Liver (tissue), 9 donors: ENCODE results near the gene E2F3. TPM values are rescaled to one million over a fixed set of nuclear protein-coding genes. Genes with fewer than 3 reads are reported as not detected.

Experiments
- DNase-seq: peaks from one replicate; pipeline ENCODE4 v3.0.0-alpha.2; 2017; ENCODE audit warnings: low spot score
- H3K27ac ChIP-seq, 2 donors: one replicate each; pipeline ENCODE4 v1.7.0; 2013; ENCODE audit warnings: inconsistent platforms in 2 of 2, low read length in 2 of 2, control low read depth in 1 of 2, low read depth in 1 of 2, mild to moderate bottlenecking in 1 of 2
- H3K27me3 ChIP-seq, 4 donors: one replicate each; pipeline versions ENCODE4 v1.6.1 to v1.7.0; 2013; ENCODE audit warnings: low read length in 3 of 4, inconsistent platforms in 1 of 4, mild to moderate bottlenecking in 1 of 4, moderate library complexity in 1 of 4; ENCODE audit not compliant: control insufficient read depth in 4 of 4, insufficient read depth in 4 of 4
- H3K36me3 ChIP-seq, 4 donors: one replicate each; pipeline versions ENCODE4 v1.6.1 to v1.7.0; 2013; ENCODE audit warnings: low read length in 3 of 4, mild to moderate bottlenecking in 3 of 4, low read depth in 1 of 4, moderate library complexity in 1 of 4; ENCODE audit not compliant: control insufficient read depth in 4 of 4, insufficient read depth in 3 of 4
- H3K4me1 ChIP-seq, 4 donors: one replicate each; pipeline versions ENCODE4 v1.6.1 to v1.7.0; 2013; ENCODE audit warnings: low read length in 3 of 4, mild to moderate bottlenecking in 3 of 4, moderate library complexity in 1 of 4; ENCODE audit not compliant: control insufficient read depth in 4 of 4, insufficient read depth in 4 of 4
- H3K4me3 ChIP-seq, 3 donors: one replicate each; pipeline versions ENCODE4 v1.6.1 to v1.7.0; 2013; ENCODE audit warnings: low read length in 3 of 3, control low read depth in 1 of 3, low read depth in 1 of 3, mild to moderate bottlenecking in 1 of 3
- H3K9ac ChIP-seq, 2 donors: one replicate each; pipeline ENCODE4 v1.7.0; 2013; ENCODE audit warnings: low read length in 2 of 2, mild to moderate bottlenecking in 2 of 2, moderate library complexity in 2 of 2, control low read depth in 1 of 2, low read depth in 1 of 2
- H3K9me3 ChIP-seq, 4 donors: one replicate each; pipeline versions ENCODE4 v1.6.1 to v1.7.0; 2013; ENCODE audit warnings: low read length in 3 of 4; ENCODE audit not compliant: control insufficient read depth in 4 of 4
- EGR1 ChIP-seq, 2 donors: IDR thresholded peaks; 2 replicates each; pipeline ENCODE4 v1.6.1; 2016 to 2018; ENCODE audit warnings: antibody characterized with exemption in 2 of 2, low read depth in 2 of 2
- FOXA1 ChIP-seq: IDR thresholded peaks from 2 replicates; pipeline ENCODE4 v1.6.1; 2016; ENCODE audit warnings: antibody characterized with exemption
- FOXA2 ChIP-seq: IDR thresholded peaks from 2 replicates; pipeline ENCODE4 v1.6.1; 2016; ENCODE audit warnings: antibody characterized with exemption
- GABPA ChIP-seq, 2 donors: IDR thresholded peaks in 1 of 2; conservative IDR thresholded peaks in 1 of 2; 2 replicates each; pipeline ENCODE4 v1.6.1; 2016; ENCODE audit warnings: antibody characterized with exemption in 2 of 2, mild to moderate bottlenecking in 1 of 2, moderate library complexity in 1 of 2
- HNF4A ChIP-seq, 2 donors: conservative IDR thresholded peaks; 2 replicates each; pipeline ENCODE4 v1.6.1; 2016; ENCODE audit warnings: antibody characterized with exemption in 2 of 2, mild to moderate bottlenecking in 2 of 2
- HNF4G ChIP-seq: IDR thresholded peaks from 2 replicates; pipeline ENCODE4 v1.6.1; 2016; ENCODE audit warnings: antibody characterized with exemption
- JUND ChIP-seq, 2 donors: IDR thresholded peaks; 2 replicates each; pipeline ENCODE4 v1.6.1; 2016; ENCODE audit warnings: antibody characterized with exemption in 2 of 2
- NR2F2 ChIP-seq: IDR thresholded peaks from 2 replicates; pipeline ENCODE4 v1.6.1; 2016; ENCODE audit warnings: antibody characterized with exemption
- RAD21 ChIP-seq, 2 donors: IDR thresholded peaks; 2 replicates each; pipeline ENCODE4 v1.6.1; 2016; ENCODE audit warnings: antibody characterized with exemption in 2 of 2, mild to moderate bottlenecking in 2 of 2
- RXRA ChIP-seq, 2 donors: IDR thresholded peaks; 2 replicates each; pipeline ENCODE4 v1.6.1; 2017 to 2018; ENCODE audit warnings: antibody characterized with exemption in 2 of 2, mild to moderate bottlenecking in 1 of 2
- SP1 ChIP-seq: IDR thresholded peaks from 2 replicates; pipeline ENCODE4 v1.6.1; 2018; ENCODE audit warnings: antibody characterized with exemption, mild to moderate bottlenecking
- TAF1 ChIP-seq: conservative IDR thresholded peaks from 2 replicates; pipeline ENCODE4 v1.6.1; 2016; ENCODE audit warnings: antibody characterized with exemption, mild to moderate bottlenecking
- YY1 ChIP-seq: IDR thresholded peaks from 2 replicates; pipeline ENCODE4 v1.6.1; 2016; ENCODE audit warnings: antibody characterized with exemption, mild to moderate bottlenecking
- WGBS: extraction: QIAGEN DNeasy Blood & Tissue Kit; methylation state at CpG from one replicate; pipeline ENCODE4 v1.1.7; 2013; 5-methylcytosine and 5-hydroxymethylcytosine counted together
- polyA plus RNA-seq, 2 donors: library from polyadenylated mRNA; stranded (reverse) in 1 of 2; unstranded in 1 of 2; fragments of 200-250 nt in 1 of 2; fragments of >200 nt in 1 of 2; fragmentation: Nextera tagmentation in 1 of 2; extraction: Ambion mirVana in 1 of 2; gene quantifications; one replicate each; pipeline versions ENCODE4 v1.2.1 to v1.2.3, GENCODE V29; 2013 to 2015
- total RNA-seq, 2 donors: library from RNA; depleted of rRNA; stranded (reverse); fragments of >200 nt; gene quantifications; one replicate each; pipeline ENCODE4 v1.2.3, GENCODE V29; 2014
- TF ChIP-seq, protein P1 (sequence below): fragments of 150-350 bp; IDR thresholded peaks from 2 replicates; pipeline ENCODE4 v1.5.1; 2017; ENCODE audit warnings: improper control_type of control experiment, low read depth, low read length; ENCODE audit not compliant: missing input control
- TF ChIP-seq, protein P2 (sequence below): IDR thresholded peaks from 2 replicates; pipeline ENCODE4 v1.6.1; 2016; ENCODE audit warnings: antibody characterized with exemption
- TF ChIP-seq, protein P3 (sequence below): IDR thresholded peaks from 2 replicates; pipeline ENCODE4 v1.6.1; 2016; ENCODE audit warnings: antibody characterized with exemption
- TF ChIP-seq, protein P4 (sequence below): IDR thresholded peaks from 2 replicates; pipeline ENCODE4 v1.6.1; 2016; ENCODE audit warnings: antibody characterized with exemption
- TF ChIP-seq, protein P5 (sequence below): IDR thresholded peaks from 2 replicates; pipeline ENCODE4 v1.6.1; 2016; ENCODE audit warnings: antibody characterized with exemption, mild to moderate bottlenecking
- donor health status: healthy.
- donor health status: healthy.
- donor health status: healthy.
- donor health status: healthy.
- donor health status: healthy.

Gene E2F3
- total and polyA plus RNA-seq, 4 donors = 1.4 to 5.0 (median 1.9) TPM

DNA sequence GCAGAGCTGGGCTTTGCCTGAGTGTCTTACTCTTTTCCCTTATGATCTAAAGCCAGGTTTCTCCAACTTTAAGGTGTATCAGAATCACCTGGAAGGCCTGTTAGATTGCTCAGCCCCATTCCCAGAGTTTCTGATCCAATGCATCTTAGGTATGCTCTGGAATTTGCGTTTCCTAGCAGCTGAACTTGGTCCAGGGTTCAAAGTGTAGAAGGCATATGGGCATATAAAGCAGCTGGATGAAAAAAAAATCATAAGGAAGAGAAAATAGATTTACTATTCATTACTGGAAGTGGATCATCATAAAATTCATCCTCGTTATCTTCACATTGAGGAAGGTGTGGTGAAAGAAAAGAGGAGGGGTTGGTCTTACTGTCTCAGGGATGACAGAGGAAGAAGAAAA, 75.8 kb downstream of the E2F3 start:
- TF ChIP-seq, protein P1, sequence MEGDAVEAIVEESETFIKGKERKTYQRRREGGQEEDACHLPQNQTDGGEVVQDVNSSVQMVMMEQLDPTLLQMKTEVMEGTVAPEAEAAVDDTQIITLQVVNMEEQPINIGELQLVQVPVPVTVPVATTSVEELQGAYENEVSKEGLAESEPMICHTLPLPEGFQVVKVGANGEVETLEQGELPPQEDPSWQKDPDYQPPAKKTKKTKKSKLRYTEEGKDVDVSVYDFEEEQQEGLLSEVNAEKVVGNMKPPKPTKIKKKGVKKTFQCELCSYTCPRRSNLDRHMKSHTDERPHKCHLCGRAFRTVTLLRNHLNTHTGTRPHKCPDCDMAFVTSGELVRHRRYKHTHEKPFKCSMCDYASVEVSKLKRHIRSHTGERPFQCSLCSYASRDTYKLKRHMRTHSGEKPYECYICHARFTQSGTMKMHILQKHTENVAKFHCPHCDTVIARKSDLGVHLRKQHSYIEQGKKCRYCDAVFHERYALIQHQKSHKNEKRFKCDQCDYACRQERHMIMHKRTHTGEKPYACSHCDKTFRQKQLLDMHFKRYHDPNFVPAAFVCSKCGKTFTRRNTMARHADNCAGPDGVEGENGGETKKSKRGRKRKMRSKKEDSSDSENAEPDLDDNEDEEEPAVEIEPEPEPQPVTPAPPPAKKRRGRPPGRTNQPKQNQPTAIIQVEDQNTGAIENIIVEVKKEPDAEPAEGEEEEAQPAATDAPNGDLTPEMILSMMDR = no peak
- TF ChIP-seq RAD21 (IDR thresholded peaks at IDR 0.05) (no peak), NR2F2 (no peak), RXRA (IDR thresholded peaks at IDR 0.05) (no peak), FOXA2 (no peak), FOXA1 (no peak), TAF1 (no peak), JUND (IDR thresholded peaks at IDR 0.05) (no peak), YY1 (no peak), GABPA (IDR thresholded peaks at IDR 0.05 in 1 of 2, conservative IDR thresholded peaks at IDR 0.05 in 1 of 2) (no peak), EGR1 (IDR thresholded peaks at IDR 0.05; ENCODE audit: low read depth in 2 of 2) (no peak), SP1 (no peak), HNF4G (no peak), HNF4A (conservative IDR thresholded peaks at IDR 0.05) (no peak)
- TF ChIP-seq, protein P2, sequence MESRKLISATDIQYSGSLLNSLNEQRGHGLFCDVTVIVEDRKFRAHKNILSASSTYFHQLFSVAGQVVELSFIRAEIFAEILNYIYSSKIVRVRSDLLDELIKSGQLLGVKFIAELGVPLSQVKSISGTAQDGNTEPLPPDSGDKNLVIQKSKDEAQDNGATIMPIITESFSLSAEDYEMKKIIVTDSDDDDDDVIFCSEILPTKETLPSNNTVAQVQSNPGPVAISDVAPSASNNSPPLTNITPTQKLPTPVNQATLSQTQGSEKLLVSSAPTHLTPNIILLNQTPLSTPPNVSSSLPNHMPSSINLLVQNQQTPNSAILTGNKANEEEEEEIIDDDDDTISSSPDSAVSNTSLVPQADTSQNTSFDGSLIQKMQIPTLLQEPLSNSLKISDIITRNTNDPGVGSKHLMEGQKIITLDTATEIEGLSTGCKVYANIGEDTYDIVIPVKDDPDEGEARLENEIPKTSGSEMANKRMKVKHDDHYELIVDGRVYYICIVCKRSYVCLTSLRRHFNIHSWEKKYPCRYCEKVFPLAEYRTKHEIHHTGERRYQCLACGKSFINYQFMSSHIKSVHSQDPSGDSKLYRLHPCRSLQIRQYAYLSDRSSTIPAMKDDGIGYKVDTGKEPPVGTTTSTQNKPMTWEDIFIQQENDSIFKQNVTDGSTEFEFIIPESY = no peak
- TF ChIP-seq, protein P3, sequence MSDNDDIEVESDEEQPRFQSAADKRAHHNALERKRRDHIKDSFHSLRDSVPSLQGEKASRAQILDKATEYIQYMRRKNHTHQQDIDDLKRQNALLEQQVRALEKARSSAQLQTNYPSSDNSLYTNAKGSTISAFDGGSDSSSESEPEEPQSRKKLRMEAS = no peak
- TF ChIP-seq, protein P4, sequence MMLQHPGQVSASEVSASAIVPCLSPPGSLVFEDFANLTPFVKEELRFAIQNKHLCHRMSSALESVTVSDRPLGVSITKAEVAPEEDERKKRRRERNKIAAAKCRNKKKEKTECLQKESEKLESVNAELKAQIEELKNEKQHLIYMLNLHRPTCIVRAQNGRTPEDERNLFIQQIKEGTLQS = no peak
- TF ChIP-seq, protein P5, sequence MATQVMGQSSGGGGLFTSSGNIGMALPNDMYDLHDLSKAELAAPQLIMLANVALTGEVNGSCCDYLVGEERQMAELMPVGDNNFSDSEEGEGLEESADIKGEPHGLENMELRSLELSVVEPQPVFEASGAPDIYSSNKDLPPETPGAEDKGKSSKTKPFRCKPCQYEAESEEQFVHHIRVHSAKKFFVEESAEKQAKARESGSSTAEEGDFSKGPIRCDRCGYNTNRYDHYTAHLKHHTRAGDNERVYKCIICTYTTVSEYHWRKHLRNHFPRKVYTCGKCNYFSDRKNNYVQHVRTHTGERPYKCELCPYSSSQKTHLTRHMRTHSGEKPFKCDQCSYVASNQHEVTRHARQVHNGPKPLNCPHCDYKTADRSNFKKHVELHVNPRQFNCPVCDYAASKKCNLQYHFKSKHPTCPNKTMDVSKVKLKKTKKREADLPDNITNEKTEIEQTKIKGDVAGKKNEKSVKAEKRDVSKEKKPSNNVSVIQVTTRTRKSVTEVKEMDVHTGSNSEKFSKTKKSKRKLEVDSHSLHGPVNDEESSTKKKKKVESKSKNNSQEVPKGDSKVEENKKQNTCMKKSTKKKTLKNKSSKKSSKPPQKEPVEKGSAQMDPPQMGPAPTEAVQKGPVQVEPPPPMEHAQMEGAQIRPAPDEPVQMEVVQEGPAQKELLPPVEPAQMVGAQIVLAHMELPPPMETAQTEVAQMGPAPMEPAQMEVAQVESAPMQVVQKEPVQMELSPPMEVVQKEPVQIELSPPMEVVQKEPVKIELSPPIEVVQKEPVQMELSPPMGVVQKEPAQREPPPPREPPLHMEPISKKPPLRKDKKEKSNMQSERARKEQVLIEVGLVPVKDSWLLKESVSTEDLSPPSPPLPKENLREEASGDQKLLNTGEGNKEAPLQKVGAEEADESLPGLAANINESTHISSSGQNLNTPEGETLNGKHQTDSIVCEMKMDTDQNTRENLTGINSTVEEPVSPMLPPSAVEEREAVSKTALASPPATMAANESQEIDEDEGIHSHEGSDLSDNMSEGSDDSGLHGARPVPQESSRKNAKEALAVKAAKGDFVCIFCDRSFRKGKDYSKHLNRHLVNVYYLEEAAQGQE = no peak
- 91% methylated on average over 2 of the region's 2 CpGs for WGBS
- Histone ChIP-seq H3K27me3 (no peaks in the 10 kb centered on the region), H3K9me3 (no peaks in the 10 kb centered on the region), H3K4me3 (no peak overlapping the region), H3K27ac (no peak overlapping the region), H3K9ac (no peak overlapping the region), H3K4me1 (no peaks in the 10 kb centered on the region), H3K36me3 (peaks cover 0 to 9% (median under 1%) of the 10 kb centered on the region in 4 donors)
- no peak for DNase-seq
